ENCODE results near the gene SHB.
A peak's percentile ranks its signal among the peaks of the same experiment; 100 is the strongest.

Gene SHB

DNA sequence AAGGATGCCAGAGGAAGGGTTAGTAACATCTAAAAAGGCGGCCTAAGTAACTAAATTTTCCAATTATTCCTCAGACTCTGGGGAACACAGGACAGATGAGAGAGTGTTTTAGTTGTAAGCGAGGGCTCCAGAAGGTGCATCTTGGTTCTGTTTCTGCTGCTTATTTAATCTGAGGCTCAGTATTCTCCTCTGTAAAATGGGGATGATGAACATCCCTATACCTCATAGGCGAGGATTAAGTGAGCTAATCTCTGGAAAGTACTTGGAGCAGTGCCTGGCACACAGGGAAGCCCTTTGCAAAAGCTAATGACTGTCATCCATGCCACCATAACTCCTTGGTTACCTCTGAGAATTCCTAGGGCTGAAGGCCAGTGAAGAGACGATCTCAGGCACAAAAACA lies 59.0 kb downstream of the SHB start:
- no peak for DNase-seq
- WGBS (ENCODE audit: extremely low coverage, insufficient coverage, low lambda C conversion rate), result no CpG with 5 or more reads among the region's 4 CpGs
- peaks cover 2% of the 10 kb centered on the region for H3K36me3 ChIP-seq (ENCODE audit: control insufficient read depth, insufficient read depth, low read length)
- H3K56ac ChIP-seq (ENCODE audit: low read length), result no peak overlapping the region
- H3K27me3 ChIP-seq (ENCODE audit: insufficient read depth, low read length, poor library complexity), result no peaks in the 10 kb centered on the region
- H3K79me2 ChIP-seq (ENCODE audit: control insufficient read depth, insufficient read depth, low read length), result peaks cover 76% of the 10 kb centered on the region
- H3K23ac ChIP-seq (ENCODE audit: low read length), result no peak overlapping the region
- H3K4ac ChIP-seq (ENCODE audit: low read depth, low read length), result no peak overlapping the region
- no peak overlapping the region for H3K4me3 ChIP-seq (ENCODE audit: low read length)
- no peak overlapping the region for H3K4me2 ChIP-seq (ENCODE audit: low read length)
- H2AK5ac ChIP-seq (ENCODE audit: low read length), result no peak overlapping the region
- no peak overlapping the region for H4K8ac ChIP-seq (ENCODE audit: low read depth, low read length)
- no peak overlapping the region for H2BK15ac ChIP-seq (replicated peaks; ENCODE audit: low read depth)
- H4K5ac ChIP-seq (ENCODE audit: low read length), result no peak overlapping the region
- H3K9ac ChIP-seq (ENCODE audit: low read length), result no peak overlapping the region
- no peak overlapping the region for H2BK5ac ChIP-seq (ENCODE audit: low read length)
- H3K79me1 ChIP-seq (ENCODE audit: low read length), result peaks cover 61% of the 10 kb centered on the region
- no peak overlapping the region for H2BK120ac ChIP-seq (ENCODE audit: low read depth, low read length)
- peaks cover 10% of the 10 kb centered on the region for H3K4me1 ChIP-seq (ENCODE audit: control insufficient read depth, low read depth, low read length)
- H3K18ac ChIP-seq (ENCODE audit: low read length), result no peak overlapping the region
- H3K27ac ChIP-seq (ENCODE audit: low read depth, low read length), result no peak overlapping the region

DNA sequence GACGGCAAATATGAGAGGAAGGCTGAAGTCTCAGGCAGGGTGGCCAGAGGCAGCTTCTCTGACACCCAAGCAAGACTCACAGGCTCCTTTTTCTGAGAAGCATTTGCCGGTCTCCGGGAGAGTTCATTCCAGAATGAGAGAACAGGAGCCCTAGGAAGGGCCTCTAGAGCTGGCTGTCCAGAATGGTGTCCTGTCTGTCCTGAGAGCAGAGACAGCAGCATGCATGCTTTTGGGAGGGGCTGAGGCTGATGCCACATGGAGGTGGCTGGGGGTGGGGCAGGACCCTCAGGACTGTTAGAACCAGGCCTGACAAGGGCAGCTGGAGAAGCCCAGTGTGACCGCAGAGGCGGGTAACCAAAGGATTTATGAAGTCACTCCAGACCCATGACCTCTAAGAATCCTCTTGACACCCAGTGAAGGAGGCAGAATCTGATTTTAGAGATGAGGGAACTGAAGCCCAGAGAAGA lies 60.0 kb downstream of the SHB start:
- H3K27ac ChIP-seq (ENCODE audit: low read depth, low read length), result no peak overlapping the region

DNA sequence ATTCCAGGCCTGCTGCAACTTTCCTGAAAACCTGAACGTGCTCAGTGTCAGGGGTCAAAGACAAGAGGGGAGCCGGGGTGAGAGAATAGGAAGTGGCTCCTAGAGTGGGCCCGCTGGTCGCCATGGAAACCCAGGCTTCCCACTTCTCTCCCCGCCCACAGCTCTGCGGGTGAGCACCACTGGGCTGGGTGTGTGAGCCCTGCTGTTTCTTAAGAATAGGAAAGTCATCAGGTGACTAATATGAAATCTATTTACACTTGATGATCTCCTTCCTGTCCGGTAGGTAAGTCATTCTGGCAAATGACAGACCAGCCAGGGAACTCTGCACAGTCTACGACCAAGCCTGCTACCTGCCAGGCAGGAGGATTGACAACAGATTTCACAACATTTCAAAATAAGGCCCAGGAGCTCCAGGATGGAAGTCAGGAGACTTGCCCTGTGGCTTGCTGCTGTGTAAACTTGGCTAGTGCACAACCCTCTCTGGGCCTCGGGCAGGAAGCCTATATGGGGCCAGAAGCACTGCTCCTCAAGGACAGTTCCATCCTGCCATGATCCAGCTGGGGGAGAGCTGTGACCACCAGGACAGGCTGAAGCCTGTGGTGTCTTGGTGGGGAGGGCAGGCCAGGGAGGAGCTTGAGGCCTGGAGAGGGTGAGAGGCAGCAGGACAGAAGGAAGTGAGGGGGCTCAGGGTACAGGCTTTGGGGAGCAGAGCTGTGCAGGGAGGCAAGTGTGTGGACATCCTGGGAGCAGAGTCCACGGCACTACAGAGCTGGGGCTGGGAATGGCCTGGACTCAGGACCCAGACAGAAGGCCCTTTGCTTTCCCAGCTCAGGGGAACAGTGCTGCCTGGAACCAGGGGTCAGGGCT lies 60.6 kb downstream of the SHB start:
- H3K79me1 ChIP-seq (ENCODE audit: low read length), result peaks cover 54% of the 10 kb centered on the region
- H3K4me2 ChIP-seq (ENCODE audit: low read length), result no peak overlapping the region
- no peak overlapping the region for H2BK5ac ChIP-seq (ENCODE audit: low read length)
- no peak overlapping the region for H3K56ac ChIP-seq (ENCODE audit: low read length)
- WGBS (ENCODE audit: extremely low coverage, insufficient coverage, low lambda C conversion rate), result no CpG with 5 or more reads among the region's 10 CpGs
- no peak overlapping the region for H2BK120ac ChIP-seq (ENCODE audit: low read depth, low read length)
- DNase-seq, result peak; percentile 71
- no peaks in the 10 kb centered on the region for H3K27me3 ChIP-seq (ENCODE audit: insufficient read depth, low read length, poor library complexity)
- no peak overlapping the region for H4K5ac ChIP-seq (ENCODE audit: low read length)
- H2AK5ac ChIP-seq (ENCODE audit: low read length), result no peak overlapping the region
- no peak overlapping the region for H3K23ac ChIP-seq (ENCODE audit: low read length)
- no peak overlapping the region for H3K27ac ChIP-seq (ENCODE audit: low read depth, low read length)
- H4K8ac ChIP-seq (ENCODE audit: low read depth, low read length), result no peak overlapping the region
- peaks cover 10% of the 10 kb centered on the region for H3K4me1 ChIP-seq (ENCODE audit: control insufficient read depth, low read depth, low read length)
- no peak overlapping the region for H3K18ac ChIP-seq (ENCODE audit: low read length)
- no peak overlapping the region for H2BK15ac ChIP-seq (replicated peaks; ENCODE audit: low read depth)
- H3K4me3 ChIP-seq (ENCODE audit: low read length), result no peak overlapping the region
- H3K79me2 ChIP-seq (ENCODE audit: control insufficient read depth, insufficient read depth, low read length), result peaks cover 72% of the 10 kb centered on the region
- no peak overlapping the region for H3K4ac ChIP-seq (ENCODE audit: low read depth, low read length)
- no peaks in the 10 kb centered on the region for H3K36me3 ChIP-seq (ENCODE audit: control insufficient read depth, insufficient read depth, low read length)
- H3K9ac ChIP-seq (ENCODE audit: low read length), result no peak overlapping the region

More for the DNA sequence above, 60.0 kb downstream of the SHB start:
- no peak overlapping the region for H3K4me2 ChIP-seq (ENCODE audit: low read length)
- no peak overlapping the region for H3K23ac ChIP-seq (ENCODE audit: low read length)
- no peak for DNase-seq
- H4K8ac ChIP-seq (ENCODE audit: low read depth, low read length), result no peak overlapping the region
- no peaks in the 10 kb centered on the region for H3K27me3 ChIP-seq (ENCODE audit: insufficient read depth, low read length, poor library complexity)
- H3K56ac ChIP-seq (ENCODE audit: low read length), result no peak overlapping the region
- no peak overlapping the region for H3K9ac ChIP-seq (ENCODE audit: low read length)
- no peak overlapping the region for H2AK5ac ChIP-seq (ENCODE audit: low read length)
- peaks cover 57% of the 10 kb centered on the region for H3K79me1 ChIP-seq (ENCODE audit: low read length)
- H3K36me3 ChIP-seq (ENCODE audit: control insufficient read depth, insufficient read depth, low read length), result no peaks in the 10 kb centered on the region
- WGBS (ENCODE audit: extremely low coverage, insufficient coverage, low lambda C conversion rate), result no CpG with 5 or more reads among the region's 5 CpGs
- no peak overlapping the region for H3K4me3 ChIP-seq (ENCODE audit: low read length)
- H3K4ac ChIP-seq (ENCODE audit: low read depth, low read length), result no peak overlapping the region
- no peak overlapping the region for H2BK5ac ChIP-seq (ENCODE audit: low read length)
- no peak overlapping the region for H3K18ac ChIP-seq (ENCODE audit: low read length)
- H3K4me1 ChIP-seq (ENCODE audit: control insufficient read depth, low read depth, low read length), result peaks cover 10% of the 10 kb centered on the region
- H4K5ac ChIP-seq (ENCODE audit: low read length), result no peak overlapping the region
- H2BK120ac ChIP-seq (ENCODE audit: low read depth, low read length), result no peak overlapping the region
- no peak overlapping the region for H2BK15ac ChIP-seq (replicated peaks; ENCODE audit: low read depth)
- H3K79me2 ChIP-seq (ENCODE audit: control insufficient read depth, insufficient read depth, low read length), result peaks cover 71% of the 10 kb centered on the region

DNA sequence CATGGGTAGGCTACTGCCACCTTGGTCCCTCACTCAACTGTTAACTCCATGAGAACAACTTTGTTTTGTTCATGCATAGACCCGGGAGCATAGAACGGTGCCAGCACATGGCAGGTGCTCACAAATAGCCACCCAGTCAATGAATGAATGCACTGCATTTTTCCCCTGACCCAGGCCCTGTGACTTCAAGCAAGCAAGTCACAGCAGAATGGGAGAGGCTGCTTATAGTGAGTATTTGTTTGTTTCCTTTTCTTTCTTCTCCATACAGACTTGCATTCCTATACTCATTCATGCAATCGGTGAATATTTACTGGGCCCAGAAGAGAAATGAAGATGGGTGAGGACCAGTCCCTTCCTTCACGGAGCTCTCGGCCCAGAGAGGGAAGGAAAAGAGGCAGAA lies 62.0 kb downstream of the SHB start:
- Histone ChIP-seq H3K18ac (ENCODE audit: low read length) (no peak overlapping the region), H4K5ac (ENCODE audit: low read length) (no peak overlapping the region), H3K79me1 (ENCODE audit: low read length) (peaks cover 55% of the 10 kb centered on the region), H2AK5ac (ENCODE audit: low read length) (no peak overlapping the region), H3K36me3 (ENCODE audit: control insufficient read depth, insufficient read depth, low read length) (no peaks in the 10 kb centered on the region), H3K23ac (ENCODE audit: low read length) (no peak overlapping the region), H3K27ac (ENCODE audit: low read depth, low read length) (no peak overlapping the region), H3K9ac (ENCODE audit: low read length) (no peak overlapping the region), H2BK5ac (ENCODE audit: low read length) (no peak overlapping the region), H3K56ac (ENCODE audit: low read length) (no peak overlapping the region), H4K8ac (ENCODE audit: low read depth, low read length) (no peak overlapping the region), H3K4ac (ENCODE audit: low read depth, low read length) (no peak overlapping the region), H3K4me3 (ENCODE audit: low read length) (no peak overlapping the region), H3K27me3 (ENCODE audit: insufficient read depth, low read length, poor library complexity) (no peaks in the 10 kb centered on the region), H3K4me1 (ENCODE audit: control insufficient read depth, low read depth, low read length) (peaks cover 10% of the 10 kb centered on the region), H3K4me2 (ENCODE audit: low read length) (no peak overlapping the region), H2BK15ac (replicated peaks; ENCODE audit: low read depth) (no peak overlapping the region), H3K79me2 (ENCODE audit: control insufficient read depth, insufficient read depth, low read length) (peaks cover 67% of the 10 kb centered on the region), H2BK120ac (ENCODE audit: low read depth, low read length) (no peak overlapping the region)
- no CpG with 5 or more reads among the region's 5 CpGs for WGBS (ENCODE audit: extremely low coverage, insufficient coverage, low lambda C conversion rate)
- no peak for DNase-seq

DNA sequence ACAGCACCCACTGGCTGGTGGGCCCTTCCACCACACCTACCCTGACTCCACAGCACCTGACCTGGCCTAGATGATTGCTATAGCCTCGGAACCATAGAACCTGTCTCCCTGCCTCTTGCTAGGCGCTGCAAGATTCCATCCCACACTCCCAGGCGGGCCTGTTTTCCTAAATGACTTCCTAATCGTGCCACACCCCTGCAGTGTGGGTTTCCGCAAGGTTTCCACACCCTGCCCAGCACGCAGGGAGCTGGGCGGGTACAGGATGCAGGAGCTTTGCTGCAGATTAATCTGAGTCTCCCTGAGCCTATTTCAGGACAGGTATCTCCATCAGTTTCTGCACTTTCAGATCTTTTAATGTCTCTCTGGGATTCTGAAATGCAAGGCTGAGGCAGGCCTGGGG lies 62.9 kb downstream of the SHB start:
- peaks cover 62% of the 10 kb centered on the region for H3K79me1 ChIP-seq (ENCODE audit: low read length)
- H3K27ac ChIP-seq (ENCODE audit: low read depth, low read length), result no peak overlapping the region
- H3K4me2 ChIP-seq (ENCODE audit: low read length), result no peak overlapping the region
- no peak overlapping the region for H3K18ac ChIP-seq (ENCODE audit: low read length)
- no CpG with 5 or more reads among the region's 7 CpGs for WGBS (ENCODE audit: extremely low coverage, insufficient coverage, low lambda C conversion rate)
- no peak overlapping the region for H3K4me3 ChIP-seq (ENCODE audit: low read length)
- no peak overlapping the region for H3K9ac ChIP-seq (ENCODE audit: low read length)
- H3K36me3 ChIP-seq (ENCODE audit: control insufficient read depth, insufficient read depth, low read length), result no peaks in the 10 kb centered on the region
- peaks cover 69% of the 10 kb centered on the region for H3K79me2 ChIP-seq (ENCODE audit: control insufficient read depth, insufficient read depth, low read length)
- H4K5ac ChIP-seq (ENCODE audit: low read length), result no peak overlapping the region
- H2BK120ac ChIP-seq (ENCODE audit: low read depth, low read length), result no peak overlapping the region
- no peak overlapping the region for H2AK5ac ChIP-seq (ENCODE audit: low read length)
- H4K8ac ChIP-seq (ENCODE audit: low read depth, low read length), result no peak overlapping the region
- no peaks in the 10 kb centered on the region for H3K27me3 ChIP-seq (ENCODE audit: insufficient read depth, low read length, poor library complexity)
- H3K23ac ChIP-seq (ENCODE audit: low read length), result no peak overlapping the region
- no peak overlapping the region for H2BK5ac ChIP-seq (ENCODE audit: low read length)
- no peak overlapping the region for H2BK15ac ChIP-seq (replicated peaks; ENCODE audit: low read depth)
- DNase-seq, result no peak
- no peak overlapping the region for H3K56ac ChIP-seq (ENCODE audit: low read length)
- H3K4ac ChIP-seq (ENCODE audit: low read depth, low read length), result no peak overlapping the region
- H3K4me1 ChIP-seq (ENCODE audit: control insufficient read depth, low read depth, low read length), result peaks cover 12% of the 10 kb centered on the region

Data from mesendoderm (in vitro differentiated cells).